CD14-positive monocyte (primary cell): ENCODE results near the gene RTP5. TPM values are rescaled to one million over a fixed set of nuclear protein-coding genes. Genes with fewer than 3 reads are reported as not detected.

Experiments used
- DNase-seq, 3 donors: peaks; one replicate each; pipeline ENCODE4 v3.0.0-alpha.2; 2011 to 2022
- H2AFZ ChIP-seq: 2 replicates; pipeline ENCODE4 v1.6.0; 2012; ENCODE audit warnings: mild to moderate bottlenecking, low read depth, low read length, inconsistent platforms; ENCODE audit not compliant: insufficient read depth, poor library complexity, severe bottlenecking
- H3K27ac ChIP-seq, 2 donors: 1 replicate in 1 of 2; 2 replicates in 1 of 2; pipeline ENCODE4 v1.5.1; 2012 to 2013; ENCODE audit warnings: low read length in 2 of 2, control low read depth in 1 of 2, inconsistent platforms in 1 of 2, low read depth in 1 of 2, mild to moderate bottlenecking in 1 of 2
- H3K27me3 ChIP-seq, 2 donors: one replicate each; pipeline versions ENCODE4 v1.6.0 to v1.6.1; 2011 to 2013; ENCODE audit warnings: low read length in 2 of 2; ENCODE audit not compliant: control insufficient read depth in 2 of 2, insufficient read depth in 2 of 2
- H3K36me3 ChIP-seq, 2 donors: replicated peaks in 1 of 2; 1 replicate in 1 of 2; 2 replicates in 1 of 2; pipeline versions ENCODE4 v1.5.1 to v1.6.1; 2012 to 2013; ENCODE audit warnings: low read length in 2 of 2, control low read depth in 1 of 2, inconsistent platforms in 1 of 2, mild to moderate bottlenecking in 1 of 2; ENCODE audit not compliant: insufficient read depth in 2 of 2, control insufficient read depth in 1 of 2
- H3K4me1 ChIP-seq, 2 donors: 1 replicate in 1 of 2; 2 replicates in 1 of 2; pipeline versions ENCODE4 v1.5.1 to v1.6.1; 2012 to 2013; ENCODE audit warnings: low read length in 2 of 2, control low read depth in 1 of 2, inconsistent platforms in 1 of 2, mild to moderate bottlenecking in 1 of 2, moderate library complexity in 1 of 2; ENCODE audit not compliant: insufficient read depth in 2 of 2, control insufficient read depth in 1 of 2
- H3K4me2 ChIP-seq: replicated peaks from 2 replicates; pipeline ENCODE3; 2012; ENCODE audit warnings: low read length, moderate library complexity, mild to moderate bottlenecking; ENCODE audit not compliant: poor library complexity, severe bottlenecking; ENCODE audit errors: extremely low read depth
- H3K4me3 ChIP-seq, 3 experiments: fragments of 200-600 bp in 1 of 3; sonication (generic) in 1 of 3; replicated peaks in 1 of 3; 1 replicate in 2 of 3; 2 replicates in 1 of 3; pipeline ENCODE4 v1.5.1; 2011 to 2013; ENCODE audit warnings: low read length in 3 of 3, mild to moderate bottlenecking in 3 of 3, control low read depth in 2 of 3, low read depth in 2 of 3, inconsistent platforms in 1 of 3, moderate library complexity in 1 of 3
- H3K79me2 ChIP-seq: 2 replicates; pipeline ENCODE4 v1.6.0; 2012; ENCODE audit warnings: mild to moderate bottlenecking, control low read depth, inconsistent platforms, low read length, moderate library complexity; ENCODE audit not compliant: insufficient read depth
- H3K9ac ChIP-seq: 2 replicates; pipeline ENCODE4 v1.6.0; 2017; ENCODE audit warnings: low read length, mild to moderate bottlenecking; ENCODE audit not compliant: insufficient read depth, poor library complexity, severe bottlenecking
- H3K9me3 ChIP-seq, 2 donors: replicated peaks in 1 of 2; 1 replicate in 1 of 2; 2 replicates in 1 of 2; pipeline versions ENCODE4 v1.5.1 to v1.6.1; 2012 to 2013; ENCODE audit warnings: low read length in 2 of 2, control low read depth in 1 of 2; ENCODE audit not compliant: control insufficient read depth in 1 of 2, insufficient read depth in 1 of 2
- H4K20me1 ChIP-seq: 2 replicates; pipeline ENCODE4 v1.6.0; 2012; ENCODE audit warnings: mild to moderate bottlenecking, low read length, control low read depth, moderate library complexity; ENCODE audit not compliant: insufficient read depth
- H3K27ac Mint-ChIP-seq, 7 donors: one replicate each; pipeline ENCODE4 v1.8.0; 2020; ENCODE audit warnings: mild to moderate bottlenecking in 7 of 7, mixed read lengths in 7 of 7, moderate library complexity in 6 of 7, inconsistent platforms in 2 of 7
- H3K27me3 Mint-ChIP-seq, 3 donors: one replicate each; pipeline ENCODE4 v1.8.0; 2021 to 2022; ENCODE audit warnings: low read depth in 3 of 3, mild to moderate bottlenecking in 3 of 3, mixed read lengths in 3 of 3, moderate library complexity in 3 of 3, inconsistent platforms in 1 of 3
- H3K36me3 Mint-ChIP-seq, 2 donors: one replicate each; pipeline ENCODE4 v1.8.0; 2020; ENCODE audit warnings: mixed read lengths in 2 of 2, inconsistent platforms in 1 of 2, mild to moderate bottlenecking in 1 of 2
- H3K4me1 Mint-ChIP-seq: one replicate; pipeline ENCODE4 v1.8.0; 2020; ENCODE audit warnings: mild to moderate bottlenecking, mixed read lengths
- H3K4me3 Mint-ChIP-seq, 2 donors: one replicate each; pipeline ENCODE4 v1.8.0; 2020; ENCODE audit warnings: mild to moderate bottlenecking in 2 of 2, mixed read lengths in 2 of 2, moderate library complexity in 1 of 2
- H3K9me3 Mint-ChIP-seq, 7 donors: one replicate each; pipeline ENCODE4 v1.8.0; 2020 to 2022; ENCODE audit warnings: mixed read lengths in 7 of 7, mild to moderate bottlenecking in 6 of 7, moderate library complexity in 6 of 7, inconsistent platforms in 2 of 7
- CTCF ChIP-seq: fragments of 200-600 bp; IDR thresholded peaks from one replicate; pipeline ENCODE4 v1.8.0; 2022; ENCODE audit warnings: antibody characterized with exemption, mild to moderate bottlenecking
- WGBS: methylation state at CpG from one replicate; pipeline ENCODE4 v1.1.5; 2013; ENCODE audit warnings: missing lambda C conversion rate; ENCODE audit not compliant: insufficient coverage; 5-methylcytosine and 5-hydroxymethylcytosine counted together
- intact Hi-C, 2 donors: fragments of 100-400 bp; cut with micrococcal nuclease; formaldehyde crosslinking; loops; one replicate each; pipeline versions ENCODE4 v1.15.0 to v1.15.1; 2023
- polyA plus RNA-seq, 3 donors: library from polyadenylated mRNA; depleted of rRNA in 1 of 3; unstranded in 2 of 3; stranded (reverse) in 1 of 3; fragments of 300-500 nt in 2 of 3; fragments of >200 nt in 1 of 3; fragmentation: Illumina TruSeq in 2 of 3; gene quantifications; 1 replicate in 2 of 3; 2 replicates in 1 of 3; pipeline ENCODE4 v1.2.3, GENCODE V29; 2012 to 2021

Gene RTP5
- polyA plus RNA-seq, 3 donors = 0.03 TPM; not detected in 2

GRCh38 chr2:241902357-241902991 is 32.9 kb downstream of the RTP5 start:
- DNase-seq = no peak
- no peak overlapping the region for H3K4me3 Mint-ChIP-seq
- intact Hi-C loops = no loop called here

More at GRCh38 chr2:241902357-241902991, 32.9 kb downstream of the RTP5 start:
- H3K27ac ChIP-seq = no peak overlapping the region
- no peak overlapping the region for H3K4me3 ChIP-seq
- Mint-ChIP-seq H3K27me3 (peaks cover 0 to 26% (median 7%) of the 10 kb centered on the region in 3 donors), H3K9me3 (peaks cover 0 to 8% (median 0%) of the 10 kb centered on the region in 7 donors), H3K4me1 (peaks cover 2% of the 10 kb centered on the region), H3K36me3 (peaks cover 0 to 3% of the 10 kb centered on the region in 2 donors), H3K27ac (no peak overlapping the region)
- H3K36me3 ChIP-seq = no peaks in the 10 kb centered on the region
- 84% methylated on average over 34 of the region's 48 CpGs for WGBS
- no peak overlapping the region for H2AFZ ChIP-seq
- no peaks in the 10 kb centered on the region for H4K20me1 ChIP-seq
- peaks cover 0 to 16% of the 10 kb centered on the region in 2 donors for H3K27me3 ChIP-seq
- no peaks in the 10 kb centered on the region for H3K4me1 ChIP-seq
- no peaks in the 10 kb centered on the region for H3K79me2 ChIP-seq
- no peak for TF ChIP-seq CTCF
- no peak overlapping the region for H3K4me2 ChIP-seq
- no peak overlapping the region for H3K9ac ChIP-seq
- H3K9me3 ChIP-seq = no peaks in the 10 kb centered on the region
